Measurements from ENCODE around the gene TRIML1.
A peak's percentile ranks its signal among the peaks of the same experiment; 100 is the strongest.
"Not testable (repeated sequence)": the region's sequence is repeated elsewhere in the genome, so short reads cannot be mapped to it uniquely, and the experiment has no call there.

The TRIML1 gene

DNA sequence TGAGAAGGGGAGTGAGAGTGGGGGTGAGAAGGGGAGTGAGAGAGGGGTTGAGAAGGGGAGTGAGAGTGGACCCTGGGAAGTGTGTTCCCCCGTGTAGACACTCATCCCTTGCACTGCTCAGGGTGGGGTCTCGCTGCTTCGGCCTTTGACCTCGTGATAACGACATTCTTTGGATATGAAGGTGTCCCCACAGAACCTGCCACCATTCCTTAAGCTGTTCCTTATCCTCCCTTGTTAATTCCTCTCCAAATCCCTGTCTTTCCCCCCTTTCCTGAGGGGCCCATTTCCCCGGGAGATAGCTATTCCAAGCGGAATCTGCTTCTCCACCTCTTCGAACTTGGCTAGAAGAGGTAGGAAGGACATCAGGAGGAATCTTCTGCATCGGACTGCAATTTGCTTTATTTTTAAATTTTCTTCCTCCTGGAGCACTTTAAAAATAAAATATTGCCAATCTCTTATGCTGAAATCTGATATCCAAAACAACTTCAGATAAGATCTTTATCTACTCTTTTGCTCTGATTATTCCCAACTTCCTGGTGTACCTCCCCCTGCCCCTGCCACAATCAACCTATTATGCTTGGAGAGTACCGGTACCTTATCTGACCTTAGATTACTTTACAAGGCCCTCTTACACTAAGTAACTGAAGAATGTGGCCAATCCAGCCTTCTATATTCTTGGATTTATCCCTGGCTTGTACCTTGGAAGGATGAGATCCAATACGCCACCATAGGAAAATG, 15.6 kb downstream of the TRIML1 start:
- no peak for DNase-seq

- no peak for DNase-seq
Measured at GRCh38 chr4:188158336-188158735, 19.1 kb downstream of the TRIML1 start.

- DNase-seq: not testable (repeated sequence)
Measured at GRCh38 chr4:188159513-188160226, 20.4 kb downstream of the TRIML1 start.

GRCh38 chr4:188160406-188160805, 21.2 kb downstream of the TRIML1 start:
- DNase-seq: no peak

GRCh38 chr4:188161167-188161566, 21.9 kb downstream of the TRIML1 start:
- DNase-seq: no peak

DNA sequence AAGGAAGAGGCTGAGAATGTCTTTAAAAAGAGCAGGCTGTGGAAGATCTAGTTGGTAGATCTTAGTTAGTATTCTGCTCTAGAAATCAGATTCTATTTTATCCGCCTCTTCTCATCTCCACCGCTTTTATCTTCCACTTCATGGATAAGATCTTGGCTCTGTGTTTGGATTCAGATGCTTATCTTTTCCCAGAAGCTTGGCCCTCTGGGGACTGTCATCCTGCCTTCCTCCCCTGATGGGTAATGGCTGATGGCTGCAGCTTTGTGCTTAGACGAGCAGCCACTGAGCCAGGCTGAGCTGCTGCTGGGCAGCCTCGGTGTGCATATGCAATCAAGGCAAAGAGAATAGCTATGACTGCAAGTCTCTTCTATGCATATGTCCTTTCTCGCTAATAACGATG, 23.5 kb downstream of the TRIML1 start:
- DNase-seq: no peak

DNA sequence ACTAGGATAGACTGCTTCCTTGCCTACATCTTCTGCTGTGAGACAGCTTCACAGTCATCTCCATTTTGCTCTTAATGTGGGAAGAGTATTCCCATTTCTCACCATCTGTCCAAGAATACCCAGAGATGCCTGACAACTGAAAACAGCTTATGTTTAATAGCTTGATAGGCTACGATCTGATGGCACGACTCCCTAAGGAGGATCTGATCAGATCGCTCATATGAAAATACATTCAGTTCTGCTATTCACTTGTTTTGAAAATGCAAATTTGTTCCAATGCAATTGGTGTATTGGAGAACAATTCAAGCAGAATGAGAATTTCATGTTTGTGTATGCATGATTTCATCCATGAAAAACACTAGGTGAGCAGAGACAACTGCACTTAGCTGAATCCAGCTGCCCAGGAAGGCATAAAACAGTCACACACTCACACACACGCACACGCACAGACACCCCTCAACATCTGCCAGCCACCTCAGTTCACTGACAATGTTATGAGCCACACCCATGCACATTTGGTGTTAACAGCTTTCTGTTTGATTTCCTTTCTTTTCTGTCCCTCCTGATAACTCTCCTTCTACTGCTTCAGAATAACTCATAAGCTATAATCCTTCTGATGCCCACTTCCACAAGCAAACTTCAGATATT, 29.6 kb downstream of the TRIML1 start:
- peak; percentile 29 for DNase-seq

GRCh38 chr4:188171551-188171950, 32.3 kb downstream of the TRIML1 start:
- no peak for DNase-seq

- no peak for DNase-seq
Measured at GRCh38 chr4:188175288-188175687, 36.0 kb downstream of the TRIML1 start.

- DNase-seq: no peak
Measured at GRCh38 chr4:188177997-188178675, 38.9 kb downstream of the TRIML1 start.

GRCh38 chr4:188178806-188179205, 39.6 kb downstream of the TRIML1 start:
- no peak for DNase-seq

DNA sequence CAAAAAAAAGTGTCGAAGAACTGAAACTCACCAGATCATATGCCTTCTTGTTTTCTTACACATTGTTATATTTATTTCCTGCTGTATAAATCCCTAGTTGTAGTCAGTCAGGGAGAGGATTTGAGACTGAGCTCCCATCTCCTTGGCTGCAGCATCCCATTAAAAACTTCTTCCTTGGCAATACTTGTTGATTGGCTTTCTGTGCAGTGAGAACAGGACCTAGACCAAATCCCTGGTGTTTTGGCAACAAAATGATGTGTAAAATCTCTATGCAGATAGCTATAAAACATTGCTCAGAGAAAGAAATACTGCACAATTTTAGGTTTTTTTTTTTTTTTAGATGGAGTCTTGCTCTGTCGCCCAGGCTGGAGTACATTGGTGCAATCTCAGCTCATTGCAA, 47.9 kb downstream of the TRIML1 start:
- DNase-seq: no peak

DNA sequence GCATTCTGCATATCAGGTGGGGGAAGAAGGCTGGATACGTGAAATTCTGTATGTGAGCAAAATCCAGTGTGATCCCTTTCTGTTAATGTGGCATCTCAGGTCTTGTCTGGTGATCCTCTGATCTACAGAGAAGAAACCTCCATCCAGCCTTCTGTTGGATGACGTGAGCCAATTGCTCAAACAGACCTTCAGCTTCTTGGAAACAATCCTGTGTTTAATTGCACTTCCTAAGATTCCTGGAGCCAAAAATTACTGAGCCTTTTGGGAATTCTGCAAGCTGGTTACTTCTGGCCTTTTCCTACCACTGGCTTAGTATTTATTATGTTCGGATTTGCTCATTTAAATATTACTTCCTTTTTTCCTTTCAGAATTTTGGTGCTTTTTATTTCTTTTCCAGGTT, 51.2 kb downstream of the TRIML1 start:
- DNase-seq: no peak

DNA sequence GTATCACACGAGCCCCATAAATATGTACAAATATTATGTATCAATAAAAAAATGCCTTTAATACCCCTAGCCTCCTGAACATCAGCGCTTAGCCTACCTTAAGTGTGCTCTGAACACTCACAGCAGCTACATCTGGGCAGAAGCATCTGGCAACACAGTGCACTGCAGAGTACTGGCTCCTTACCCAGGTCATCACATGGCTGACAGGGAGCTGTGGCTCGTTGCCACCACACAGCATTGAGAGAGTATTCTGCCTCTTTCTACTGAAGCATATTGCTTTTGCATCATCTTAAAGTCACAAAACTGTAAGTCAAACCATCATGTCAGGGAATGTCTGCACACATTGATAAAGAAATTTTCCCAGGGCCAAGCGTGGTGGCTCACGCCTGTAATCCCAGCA, 55.2 kb downstream of the TRIML1 start:
- DNase-seq: no peak

DNA sequence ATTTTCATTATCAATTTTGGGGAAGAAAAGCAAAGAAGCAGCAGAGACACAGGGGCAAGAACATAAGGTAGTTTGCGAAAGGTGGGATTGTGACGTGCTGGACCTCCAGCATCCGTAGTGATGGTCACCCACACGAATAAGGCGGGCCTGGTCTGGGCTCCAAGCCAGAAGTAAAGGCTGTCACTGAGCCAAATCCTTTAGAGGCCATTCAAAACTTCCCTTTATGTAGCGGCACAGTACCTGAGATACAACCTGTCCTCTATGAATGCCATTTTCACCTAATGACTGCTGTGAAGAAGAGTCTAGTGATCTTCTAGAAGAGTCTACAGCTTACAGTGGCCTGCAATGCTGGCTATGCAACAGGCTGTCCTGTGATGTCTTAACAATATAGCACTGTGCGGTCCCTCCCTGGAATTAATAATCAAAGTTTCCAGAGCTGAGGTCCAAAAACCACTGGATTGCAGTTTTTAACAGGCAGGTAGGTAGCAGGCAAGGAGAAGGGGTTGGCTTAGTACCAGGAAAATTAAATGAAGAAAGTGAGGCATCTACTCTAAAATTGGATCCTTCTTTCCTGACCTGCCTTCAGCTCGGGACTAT, 56.2 kb downstream of the TRIML1 start:
- DNase-seq: no peak

- DNase-seq: no peak
Measured at GRCh38 chr4:188196134-188196735, 57.0 kb downstream of the TRIML1 start.

Measured in retina (tissue), 1 donor.